HG03565 (cell line): ENCODE results near the gene DET1.
A peak's percentile ranks its signal among the peaks of the same experiment; 100 is the strongest.
"Not testable (repeated sequence)": the region's sequence is repeated elsewhere in the genome, so short reads cannot be mapped to it uniquely, and the experiment has no call there.

Experiments used
- ATAC-seq: cut with Tn5 transposase; IDR thresholded peaks from one replicate; pipeline ENCODE4 v1.9.1; 2021; ENCODE audit warnings: mild to moderate bottlenecking, moderate library complexity; ENCODE audit not compliant: unreplicated experiment

Gene DET1

GRCh38 chr15:88546248-88547129, at the start of gene DET1:
DET1 (minus strand) TSS chr15:88546681; CDS start chr15:88531705, 14,976 bp downstream.
- peak; percentile 98 for ATAC-seq

GRCh38 chr15:88591384-88591783, 44.9 kb upstream of the DET1 start:
- ATAC-seq: no peak

- no peak for ATAC-seq
Measured at GRCh38 chr15:88590759-88591158, 44.3 kb upstream of the DET1 start.

- ATAC-seq: no peak
Measured at GRCh38 chr15:88586401-88587162, 40.1 kb upstream of the DET1 start.

- ATAC-seq: no peak
Measured at GRCh38 chr15:88580532-88580931, 34.1 kb upstream of the DET1 start.

- ATAC-seq: no peak
Measured at GRCh38 chr15:88579322-88579721, 32.8 kb upstream of the DET1 start.

- no peak for ATAC-seq
Measured at GRCh38 chr15:88574655-88575054, 28.2 kb upstream of the DET1 start.

- no peak for ATAC-seq
Measured at GRCh38 chr15:88574077-88574476, 27.6 kb upstream of the DET1 start.

- no peak for ATAC-seq
Measured at GRCh38 chr15:88571852-88572259, 25.4 kb upstream of the DET1 start.

GRCh38 chr15:88571153-88571851, 24.8 kb upstream of the DET1 start:
- ATAC-seq: no peak

- ATAC-seq: no peak
Measured at GRCh38 chr15:88568589-88568988, 22.1 kb upstream of the DET1 start.

- ATAC-seq: no peak
Measured at GRCh38 chr15:88564741-88565140, 18.3 kb upstream of the DET1 start.

GRCh38 chr15:88563638-88564037, 17.2 kb upstream of the DET1 start:
- ATAC-seq: no peak

GRCh38 chr15:88559565-88559964, 13.1 kb upstream of the DET1 start:
- ATAC-seq: not testable (repeated sequence)

GRCh38 chr15:88558026-88558425, 11.5 kb upstream of the DET1 start:
- not testable (repeated sequence) for ATAC-seq

GRCh38 chr15:88548009-88548408, 1.5 kb upstream of the DET1 start:
- ATAC-seq: not testable (repeated sequence)

GRCh38 chr15:88545578-88546247, 768 bp downstream of the DET1 start:
- ATAC-seq: not testable (repeated sequence)

- ATAC-seq: no peak
Measured at GRCh38 chr15:88543065-88543776, 3.3 kb downstream of the DET1 start.

- no peak for ATAC-seq
Measured at GRCh38 chr15:88542342-88542733, 4.1 kb downstream of the DET1 start.

GRCh38 chr15:88541709-88542341, 4.7 kb downstream of the DET1 start:
- no peak for ATAC-seq
